Thyroid gland (tissue), 4 donors: ENCODE measurements around the gene RASSF9. TPM values are rescaled to one million over a fixed set of nuclear protein-coding genes. Genes with fewer than 3 reads are reported as not detected.

Source experiments
- DNase-seq, 2 donors: peaks; one replicate each; pipeline ENCODE4 v3.0.0-alpha.2; 2019
- H3K27ac ChIP-seq, 3 donors: fragments of 200-600 bp; sonication (generic); 1 replicate in 2 of 3; 2 replicates in 1 of 3; pipeline ENCODE4 v1.5.1; 2016 to 2019; ENCODE audit warnings: mild to moderate bottlenecking in 1 of 3, moderate library complexity in 1 of 3
- H3K27me3 ChIP-seq: fragments of 200-600 bp; sonication (generic); one replicate; pipeline ENCODE4 v1.5.1; 2019
- H3K36me3 ChIP-seq, 2 donors: fragments of 200-600 bp; sonication (generic); one replicate each; pipeline ENCODE4 v1.5.1; 2016 to 2019
- H3K4me1 ChIP-seq, 2 donors: fragments of 200-600 bp; sonication (generic); one replicate each; pipeline ENCODE4 v1.5.1; 2017 to 2019
- H3K4me3 ChIP-seq, 3 donors: fragments of 200-600 bp; sonication (generic); replicated peaks in 1 of 3; 1 replicate in 2 of 3; 2 replicates in 1 of 3; pipeline ENCODE4 v1.5.1; 2016; ENCODE audit warnings: mild to moderate bottlenecking in 1 of 3
- H3K9me3 ChIP-seq: fragments of 200-600 bp; sonication (generic); one replicate; pipeline ENCODE4 v1.5.1; 2017
- CTCF ChIP-seq, 6 experiments: fragments of 200-600 bp in 3 of 6; fragments of 450-650 bp in 3 of 6; sonication (generic) in 3 of 6; IDR thresholded peaks; one replicate each; pipeline ENCODE4 v1.5.1; 2016 to 2019; ENCODE audit warnings: antibody characterized with exemption in 6 of 6, mild to moderate bottlenecking in 2 of 6, inconsistent platforms in 1 of 6, moderate library complexity in 1 of 6
- POLR2A ChIP-seq, 2 donors: fragments of 450-650 bp; IDR thresholded peaks; one replicate each; pipeline ENCODE4 v1.6.1; 2017; ENCODE audit warnings: antibody characterized with exemption in 2 of 2, mild to moderate bottlenecking in 2 of 2, moderate library complexity in 1 of 2
- WGBS, 2 donors: methylation state at CpG; one replicate each; pipeline ENCODE4 v1.1.5; 2017; 5-methylcytosine and 5-hydroxymethylcytosine counted together
- intact Hi-C: fragments of 100-400 bp; cut with DNase I; formaldehyde crosslinking; loops from one replicate; pipeline ENCODE4 v1.15.1; 2023
- total RNA-seq, 4 donors: library from RNA; depleted of rRNA; stranded (reverse); fragments of >200 nt; gene quantifications; one replicate each; pipeline ENCODE4 v1.2.3, GENCODE V29; 2016

Gene RASSF9
- total RNA-seq, 4 donors from 2014 or later: 8.1 to 11.8 (median 9.7) TPM

- peaks cover 0 to 7% of the 10 kb centered on the region in 2 donors for H3K36me3 ChIP-seq
- H3K4me1 ChIP-seq: no peaks in the 10 kb centered on the region
- TF ChIP-seq CTCF (IDR thresholded peaks at IDR 0.05): no peak
- H3K27ac ChIP-seq: no peak overlapping the region
- H3K4me3 ChIP-seq: no peak overlapping the region
- H3K9me3 ChIP-seq: no peaks in the 10 kb centered on the region
- no peak for DNase-seq
- no peaks in the 10 kb centered on the region for H3K27me3 ChIP-seq
- WGBS, 2 donors: 67 to 70% methylated on average over 1 of the region's 1 CpG
- intact Hi-C loops: no loop called here
Observed at GRCh38 chr12:85803231-85803630, 33.0 kb downstream of the RASSF9 start.

- no peak for DNase-seq
- Histone ChIP-seq H3K27ac (no peak overlapping the region), H3K4me3 (no peak overlapping the region), H3K27me3 (no peaks in the 10 kb centered on the region), H3K9me3 (no peaks in the 10 kb centered on the region), H3K36me3 (no peaks in the 10 kb centered on the region), H3K4me1 (no peaks in the 10 kb centered on the region)
- 63 to 65% methylated on average over 2 of the region's 2 CpGs for WGBS, 2 donors
- TF ChIP-seq POLR2A (IDR thresholded peaks at IDR 0.05) (no peak), CTCF (IDR thresholded peaks at IDR 0.05) (no peak)
- intact Hi-C loops: no loop called here
Observed at GRCh38 chr12:85798122-85798521, 38.1 kb downstream of the RASSF9 start.

- no peak overlapping the region for H3K4me3 ChIP-seq
- TF ChIP-seq POLR2A (IDR thresholded peaks at IDR 0.05): no peak
- no peak for TF ChIP-seq CTCF (IDR thresholded peaks at IDR 0.05)
- H3K27me3 ChIP-seq: no peaks in the 10 kb centered on the region
- intact Hi-C loops: no loop called here
- DNase-seq: no peak
- H3K36me3 ChIP-seq: no peaks in the 10 kb centered on the region
- no peak overlapping the region for H3K27ac ChIP-seq
- H3K9me3 ChIP-seq: no peaks in the 10 kb centered on the region
- H3K4me1 ChIP-seq: no peaks in the 10 kb centered on the region
Observed at GRCh38 chr12:85796001-85796400, 40.2 kb downstream of the RASSF9 start.

GRCh38 chr12:85794531-85794930 is 41.7 kb downstream of the RASSF9 start:
- DNase-seq: no peak
- no peaks in the 10 kb centered on the region for H3K4me1 ChIP-seq
- 83 to 88% methylated on average over 1 of the region's 1 CpG for WGBS, 2 donors
- TF ChIP-seq POLR2A (IDR thresholded peaks at IDR 0.05) (no peak), CTCF (IDR thresholded peaks at IDR 0.05) (no peak)
- no peak overlapping the region for H3K27ac ChIP-seq
- H3K36me3 ChIP-seq: no peaks in the 10 kb centered on the region
- H3K27me3 ChIP-seq: no peaks in the 10 kb centered on the region
- H3K9me3 ChIP-seq: no peaks in the 10 kb centered on the region
- no peak overlapping the region for H3K4me3 ChIP-seq
- intact Hi-C loops: no loop called here

DNA sequence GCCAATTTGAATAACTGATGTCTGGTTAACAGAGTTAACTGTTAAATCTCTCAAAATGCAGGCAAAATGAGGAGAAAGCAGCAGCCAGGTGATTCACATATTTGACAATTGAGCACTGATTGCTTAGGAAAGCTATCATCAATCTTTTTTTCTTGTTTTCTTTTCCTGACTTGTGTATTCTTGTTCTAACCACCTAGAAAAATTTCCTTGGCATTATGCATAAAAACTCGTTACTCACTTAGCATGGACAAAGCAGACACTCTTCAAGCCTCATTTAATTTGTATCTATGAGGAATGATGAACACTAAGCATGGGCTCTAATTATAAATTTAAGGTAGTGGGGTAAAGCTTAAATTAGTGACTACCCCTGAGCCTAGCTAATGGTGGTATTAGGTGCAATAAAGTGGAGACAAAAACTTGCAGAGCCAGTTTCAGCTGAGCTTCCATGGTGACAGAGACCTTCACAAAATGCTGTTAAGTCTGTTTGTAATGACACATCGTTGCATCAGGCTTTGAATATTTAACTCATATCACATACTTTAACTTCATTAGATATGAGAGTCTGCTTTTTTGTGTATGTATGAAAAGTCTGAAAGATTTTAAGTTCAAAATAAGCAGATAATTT is 52.0 kb downstream of the RASSF9 start:
- H3K9me3 ChIP-seq: no peaks in the 10 kb centered on the region
- intact Hi-C loops: no loop called here
- 72 to 79% methylated on average over 2 of the region's 2 CpGs for WGBS, 2 donors
- H3K36me3 ChIP-seq: no peaks in the 10 kb centered on the region
- no peak for DNase-seq
- H3K4me3 ChIP-seq: no peak overlapping the region
- no peaks in the 10 kb centered on the region for H3K4me1 ChIP-seq
- TF ChIP-seq CTCF (IDR thresholded peaks at IDR 0.05) (no peak), POLR2A (IDR thresholded peaks at IDR 0.05) (no peak)
- no peak overlapping the region for H3K27ac ChIP-seq
- H3K27me3 ChIP-seq: no peaks in the 10 kb centered on the region
